Measurements from ENCODE around the gene CHMP6. TPM values are rescaled to one million over a fixed set of nuclear protein-coding genes. Genes with fewer than 3 reads are reported as not detected.

Gene CHMP6
- total RNA-seq, 1 experiment from 2014 or later: 22.0 TPM

- peak overlapping the region; percentile 79 for H3K9ac ChIP-seq (ENCODE audit: low read length)
Observed at GRCh38 chr17:81048827-81049371, 57.3 kb downstream of the CHMP6 start.

More at GRCh38 chr17:81048827-81049371, 57.3 kb downstream of the CHMP6 start:
- intact Hi-C loops (cut with micrococcal nuclease): no loop called here
- H3K27ac ChIP-seq (ENCODE audit: low read depth, low read length): peak overlapping the region; percentile 94
- peaks cover 61 to 85% of the 10 kb centered on the region in 2 experiments for H3K4me1 ChIP-seq (ENCODE audit: control insufficient read depth in 1 of 2, insufficient read depth in 2 of 2, low read length in 2 of 2)
- H3K9me3 ChIP-seq (ENCODE audit: control insufficient read depth in 1 of 2, insufficient read depth in 1 of 2, low read depth in 1 of 2, low read length in 2 of 2): no peaks in the 10 kb centered on the region
- POLR2A ChIA-PET: interaction anchor here (0.5 to 1.7 kb wide), 3 partner anchors 14 to 91 kb away, joined by 3 to 5 read pairs (median 4); partner anchors contain the start of gene BAIAP2
- CTCF ChIA-PET: interaction anchor here (0.7 to 2.2 kb wide), 4 partner anchors 8 to 46 kb away, joined by 3 to 5 read pairs (median 4); no protein-coding TSS in a partner anchor
- TF ChIP-seq JUND (IDR thresholded peaks at IDR 0.05): no peak
- TF ChIP-seq EGR1 (IDR thresholded peaks at IDR 0.05; ENCODE audit: low read depth): no peak
- no peak for TF ChIP-seq CTCF (IDR thresholded peaks at IDR 0.05 in 2 of 3, conservative IDR thresholded peaks at IDR 0.05 in 1 of 3; ENCODE audit: borderline replicate concordance in 1 of 3, insufficient read depth in 1 of 3, low read depth in 2 of 3, low read length in 2 of 3)
- TF ChIP-seq ELF1 (IDR thresholded peaks at IDR 0.05; ENCODE audit: borderline replicate concordance, low read depth): no peak
- TF ChIP-seq EZH2 (IDR thresholded peaks at IDR 0.05): no peak
- no peak for TF ChIP-seq SP1 (IDR thresholded peaks at IDR 0.05; ENCODE audit: low read depth)
- TF ChIP-seq ZNF274 (IDR thresholded peaks at IDR 0.05; ENCODE audit: low read depth, low read length): no peak
- no peak for TF ChIP-seq SIN3A (IDR thresholded peaks at IDR 0.05; ENCODE audit: low read depth)
- no peak for TF ChIP-seq ZFX (IDR thresholded peaks at IDR 0.05)
- no peak for TF ChIP-seq EZH2phosphoT487 (IDR thresholded peaks at IDR 0.05; ENCODE audit: borderline replicate concordance)
- no peak for TF ChIP-seq ZBTB33 (IDR thresholded peaks at IDR 0.05; ENCODE audit: extremely low read depth, insufficient replicate concordance, low read length)
- no peak for TF ChIP-seq FOSL1 (IDR thresholded peaks at IDR 0.05; ENCODE audit: low read depth)
- no peak for TF ChIP-seq RAD21 (IDR thresholded peaks at IDR 0.05; ENCODE audit: low read depth)
- no peak for TF ChIP-seq SRF (IDR thresholded peaks at IDR 0.05; ENCODE audit: low read depth)
- DNase-seq (ENCODE audit: low read depth, low spot score): no peak
- peak overlapping the region; percentile 93 for H3K4me2 ChIP-seq (ENCODE audit: low read length)
- H3K79me2 ChIP-seq (ENCODE audit: insufficient read depth, low read length): peaks cover 97% of the 10 kb centered on the region
- ATAC-seq: no peak
- H3K9me2 ChIP-seq (ENCODE audit: insufficient read depth): no peaks in the 10 kb centered on the region
- peaks cover 14% of the 10 kb centered on the region; the same call in 1 of the 2 replicates for H4K20me1 ChIP-seq (ENCODE audit: insufficient read depth)
- RAD21 ChIA-PET (ENCODE audit: low non-redundant PET in 1 of 2, low total read pairs in 2 of 2, uncharacterized antibody in 2 of 2, unreplicated experiment in 2 of 2): interaction anchor here in 1 of 2 experiments (1.0 kb wide), 1 partner anchor 53 kb away, joined by 3 read pairs; no protein-coding TSS in a partner anchor
- no TSS peak for BruUV-seq (replicated peaks)
- no peak overlapping the region for H2AFZ ChIP-seq (ENCODE audit: low read depth, low read length, poor library complexity, severe bottlenecking)
- no peaks in the 10 kb centered on the region for H3K27me3 ChIP-seq (ENCODE audit: insufficient read depth, low read length)
- H3K4me3 ChIP-seq (replicated peaks in 1 of 2; ENCODE audit: low read depth in 1 of 2, low read length in 2 of 2): peak overlapping the region in 1 of 2 experiments; percentile 59; a peak in 3 of 4 replicates
- peaks cover 0 to 26% of the 10 kb centered on the region in 2 experiments; a peak in 1 of 4 replicates for H3K36me3 ChIP-seq (ENCODE audit: control insufficient read depth in 1 of 2, insufficient read depth in 2 of 2, low read length in 2 of 2)
